CD14-positive monocyte (primary cell): ENCODE results near the gene TMEM114. TPM values are rescaled to one million over a fixed set of nuclear protein-coding genes. Genes with fewer than 3 reads are reported as not detected.

Experiments used
- DNase-seq, 3 donors: peaks; one replicate each; pipeline ENCODE4 v3.0.0-alpha.2; 2011 to 2022
- H2AFZ ChIP-seq: 2 replicates; pipeline ENCODE4 v1.6.0; 2012; ENCODE audit warnings: mild to moderate bottlenecking, low read depth, low read length, inconsistent platforms; ENCODE audit not compliant: insufficient read depth, poor library complexity, severe bottlenecking
- H3K27ac ChIP-seq, 2 donors: 1 replicate in 1 of 2; 2 replicates in 1 of 2; pipeline ENCODE4 v1.5.1; 2012 to 2013; ENCODE audit warnings: low read length in 2 of 2, control low read depth in 1 of 2, inconsistent platforms in 1 of 2, low read depth in 1 of 2, mild to moderate bottlenecking in 1 of 2
- H3K27me3 ChIP-seq, 2 donors: one replicate each; pipeline versions ENCODE4 v1.6.0 to v1.6.1; 2011 to 2013; ENCODE audit warnings: low read length in 2 of 2; ENCODE audit not compliant: control insufficient read depth in 2 of 2, insufficient read depth in 2 of 2
- H3K36me3 ChIP-seq, 2 donors: replicated peaks in 1 of 2; 1 replicate in 1 of 2; 2 replicates in 1 of 2; pipeline versions ENCODE4 v1.5.1 to v1.6.1; 2012 to 2013; ENCODE audit warnings: low read length in 2 of 2, control low read depth in 1 of 2, inconsistent platforms in 1 of 2, mild to moderate bottlenecking in 1 of 2; ENCODE audit not compliant: insufficient read depth in 2 of 2, control insufficient read depth in 1 of 2
- H3K4me1 ChIP-seq, 2 donors: 1 replicate in 1 of 2; 2 replicates in 1 of 2; pipeline versions ENCODE4 v1.5.1 to v1.6.1; 2012 to 2013; ENCODE audit warnings: low read length in 2 of 2, control low read depth in 1 of 2, inconsistent platforms in 1 of 2, mild to moderate bottlenecking in 1 of 2, moderate library complexity in 1 of 2; ENCODE audit not compliant: insufficient read depth in 2 of 2, control insufficient read depth in 1 of 2
- H3K4me2 ChIP-seq: replicated peaks from 2 replicates; pipeline ENCODE3; 2012; ENCODE audit warnings: low read length, moderate library complexity, mild to moderate bottlenecking; ENCODE audit not compliant: poor library complexity, severe bottlenecking; ENCODE audit errors: extremely low read depth
- H3K4me3 ChIP-seq, 3 experiments: fragments of 200-600 bp in 1 of 3; sonication (generic) in 1 of 3; replicated peaks in 1 of 3; 1 replicate in 2 of 3; 2 replicates in 1 of 3; pipeline ENCODE4 v1.5.1; 2011 to 2013; ENCODE audit warnings: low read length in 3 of 3, mild to moderate bottlenecking in 3 of 3, control low read depth in 2 of 3, low read depth in 2 of 3, inconsistent platforms in 1 of 3, moderate library complexity in 1 of 3
- H3K79me2 ChIP-seq: 2 replicates; pipeline ENCODE4 v1.6.0; 2012; ENCODE audit warnings: mild to moderate bottlenecking, control low read depth, inconsistent platforms, low read length, moderate library complexity; ENCODE audit not compliant: insufficient read depth
- H3K9ac ChIP-seq: 2 replicates; pipeline ENCODE4 v1.6.0; 2017; ENCODE audit warnings: low read length, mild to moderate bottlenecking; ENCODE audit not compliant: insufficient read depth, poor library complexity, severe bottlenecking
- H3K9me3 ChIP-seq, 2 donors: replicated peaks in 1 of 2; 1 replicate in 1 of 2; 2 replicates in 1 of 2; pipeline versions ENCODE4 v1.5.1 to v1.6.1; 2012 to 2013; ENCODE audit warnings: low read length in 2 of 2, control low read depth in 1 of 2; ENCODE audit not compliant: control insufficient read depth in 1 of 2, insufficient read depth in 1 of 2
- H4K20me1 ChIP-seq: 2 replicates; pipeline ENCODE4 v1.6.0; 2012; ENCODE audit warnings: mild to moderate bottlenecking, low read length, control low read depth, moderate library complexity; ENCODE audit not compliant: insufficient read depth
- H3K27ac Mint-ChIP-seq, 7 donors: one replicate each; pipeline ENCODE4 v1.8.0; 2020; ENCODE audit warnings: mild to moderate bottlenecking in 7 of 7, mixed read lengths in 7 of 7, moderate library complexity in 6 of 7, inconsistent platforms in 2 of 7
- H3K27me3 Mint-ChIP-seq, 3 donors: one replicate each; pipeline ENCODE4 v1.8.0; 2021 to 2022; ENCODE audit warnings: low read depth in 3 of 3, mild to moderate bottlenecking in 3 of 3, mixed read lengths in 3 of 3, moderate library complexity in 3 of 3, inconsistent platforms in 1 of 3
- H3K36me3 Mint-ChIP-seq, 2 donors: one replicate each; pipeline ENCODE4 v1.8.0; 2020; ENCODE audit warnings: mixed read lengths in 2 of 2, inconsistent platforms in 1 of 2, mild to moderate bottlenecking in 1 of 2
- H3K4me1 Mint-ChIP-seq: one replicate; pipeline ENCODE4 v1.8.0; 2020; ENCODE audit warnings: mild to moderate bottlenecking, mixed read lengths
- H3K4me3 Mint-ChIP-seq, 2 donors: one replicate each; pipeline ENCODE4 v1.8.0; 2020; ENCODE audit warnings: mild to moderate bottlenecking in 2 of 2, mixed read lengths in 2 of 2, moderate library complexity in 1 of 2
- H3K9me3 Mint-ChIP-seq, 7 donors: one replicate each; pipeline ENCODE4 v1.8.0; 2020 to 2022; ENCODE audit warnings: mixed read lengths in 7 of 7, mild to moderate bottlenecking in 6 of 7, moderate library complexity in 6 of 7, inconsistent platforms in 2 of 7
- WGBS: methylation state at CpG from one replicate; pipeline ENCODE4 v1.1.5; 2013; ENCODE audit warnings: missing lambda C conversion rate; ENCODE audit not compliant: insufficient coverage; 5-methylcytosine and 5-hydroxymethylcytosine counted together
- intact Hi-C, 2 donors: fragments of 100-400 bp; cut with micrococcal nuclease; formaldehyde crosslinking; loops; one replicate each; pipeline versions ENCODE4 v1.15.0 to v1.15.1; 2023
- polyA plus RNA-seq, 3 donors: library from polyadenylated mRNA; depleted of rRNA in 1 of 3; unstranded in 2 of 3; stranded (reverse) in 1 of 3; fragments of 300-500 nt in 2 of 3; fragments of >200 nt in 1 of 3; fragmentation: Illumina TruSeq in 2 of 3; gene quantifications; 1 replicate in 2 of 3; 2 replicates in 1 of 3; pipeline ENCODE4 v1.2.3, GENCODE V29; 2012 to 2021
- TF ChIP-seq, protein P1 (sequence below): fragments of 200-600 bp; IDR thresholded peaks from one replicate; pipeline ENCODE4 v1.8.0; 2022; ENCODE audit warnings: antibody characterized with exemption, mild to moderate bottlenecking

The TMEM114 gene
- polyA plus RNA-seq, 3 donors: not detected

DNA sequence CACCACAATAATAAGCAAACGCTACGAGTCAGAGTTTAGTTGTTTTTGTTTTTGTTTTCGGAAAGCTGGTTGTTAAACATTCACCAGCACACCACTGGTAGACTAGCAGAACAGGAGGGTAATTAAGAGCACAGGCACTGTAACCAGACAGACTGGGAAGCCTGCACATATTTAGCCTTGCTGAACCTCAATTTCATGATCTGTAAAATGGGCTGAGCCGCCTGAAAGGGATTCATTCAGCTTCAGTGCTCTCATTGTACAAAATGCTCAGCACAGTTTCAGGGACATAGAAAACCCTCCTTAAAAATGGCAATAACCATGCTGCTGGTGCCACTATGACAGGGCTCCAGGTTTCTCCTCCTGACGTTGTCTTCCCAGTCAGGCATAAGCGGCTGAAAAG, 66.4 kb downstream of the TMEM114 start:
- Histone ChIP-seq H3K4me1 (no peaks in the 10 kb centered on the region), H2AFZ (no peak overlapping the region), H3K79me2 (no peaks in the 10 kb centered on the region), H3K36me3 (no peaks in the 10 kb centered on the region), H3K9me3 (no peaks in the 10 kb centered on the region), H3K27me3 (no peaks in the 10 kb centered on the region), H3K27ac (no peak overlapping the region), H3K9ac (no peak overlapping the region), H4K20me1 (no peaks in the 10 kb centered on the region), H3K4me3 (no peak overlapping the region), H3K4me2 (no peak overlapping the region)
- Mint-ChIP-seq H3K27ac (no peak overlapping the region), H3K27me3 (peaks cover 3 to 6% (median 4%) of the 10 kb centered on the region in 3 donors), H3K36me3 (no peaks in the 10 kb centered on the region), H3K4me1 (no peaks in the 10 kb centered on the region), H3K9me3 (peaks cover 0 to 4% (median 1%) of the 10 kb centered on the region in 7 donors), H3K4me3 (no peak overlapping the region)
- TF ChIP-seq, protein P1, sequence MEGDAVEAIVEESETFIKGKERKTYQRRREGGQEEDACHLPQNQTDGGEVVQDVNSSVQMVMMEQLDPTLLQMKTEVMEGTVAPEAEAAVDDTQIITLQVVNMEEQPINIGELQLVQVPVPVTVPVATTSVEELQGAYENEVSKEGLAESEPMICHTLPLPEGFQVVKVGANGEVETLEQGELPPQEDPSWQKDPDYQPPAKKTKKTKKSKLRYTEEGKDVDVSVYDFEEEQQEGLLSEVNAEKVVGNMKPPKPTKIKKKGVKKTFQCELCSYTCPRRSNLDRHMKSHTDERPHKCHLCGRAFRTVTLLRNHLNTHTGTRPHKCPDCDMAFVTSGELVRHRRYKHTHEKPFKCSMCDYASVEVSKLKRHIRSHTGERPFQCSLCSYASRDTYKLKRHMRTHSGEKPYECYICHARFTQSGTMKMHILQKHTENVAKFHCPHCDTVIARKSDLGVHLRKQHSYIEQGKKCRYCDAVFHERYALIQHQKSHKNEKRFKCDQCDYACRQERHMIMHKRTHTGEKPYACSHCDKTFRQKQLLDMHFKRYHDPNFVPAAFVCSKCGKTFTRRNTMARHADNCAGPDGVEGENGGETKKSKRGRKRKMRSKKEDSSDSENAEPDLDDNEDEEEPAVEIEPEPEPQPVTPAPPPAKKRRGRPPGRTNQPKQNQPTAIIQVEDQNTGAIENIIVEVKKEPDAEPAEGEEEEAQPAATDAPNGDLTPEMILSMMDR: no peak
- WGBS: no CpG with 5 or more reads among the region's 6 CpGs
- no peak for DNase-seq
- intact Hi-C loops: no loop called here

DNA sequence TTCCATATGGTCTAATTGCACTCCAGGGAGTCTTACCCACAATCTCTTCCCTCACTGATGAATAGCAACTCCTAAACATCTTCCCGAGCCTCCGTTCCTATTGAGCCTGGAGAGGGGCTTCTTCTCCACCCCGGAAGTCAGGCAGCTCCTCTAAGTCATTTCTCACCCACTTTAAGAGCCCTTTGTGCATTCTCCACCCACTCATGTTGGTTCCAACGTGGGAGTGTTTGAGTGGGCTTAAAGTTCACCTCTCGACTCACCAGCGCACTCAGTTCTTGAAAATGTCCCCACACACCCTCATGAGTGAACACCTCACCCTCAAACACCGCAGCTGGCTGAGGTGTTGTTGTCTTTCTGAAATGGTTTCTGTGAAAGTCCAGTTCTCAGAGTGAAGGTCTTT, 67.6 kb downstream of the TMEM114 start:
- WGBS: no CpG with 5 or more reads among the region's 7 CpGs
- H3K27me3 ChIP-seq: no peaks in the 10 kb centered on the region
- no peaks in the 10 kb centered on the region for H3K9me3 ChIP-seq
- no peak overlapping the region for H3K4me3 ChIP-seq
- no peaks in the 10 kb centered on the region for H3K79me2 ChIP-seq
- Mint-ChIP-seq H3K27ac (no peak overlapping the region), H3K4me3 (no peak overlapping the region), H3K9me3 (peaks cover 0 to 4% (median under 1%) of the 10 kb centered on the region in 7 donors), H3K4me1 (no peaks in the 10 kb centered on the region), H3K27me3 (peaks cover 3 to 5% (median 4%) of the 10 kb centered on the region in 3 donors), H3K36me3 (no peaks in the 10 kb centered on the region)
- TF ChIP-seq, protein P1: no peak
- H3K4me1 ChIP-seq: no peaks in the 10 kb centered on the region
- no peaks in the 10 kb centered on the region for H3K36me3 ChIP-seq
- H4K20me1 ChIP-seq: no peaks in the 10 kb centered on the region
- intact Hi-C loops: no loop called here
- H2AFZ ChIP-seq: no peak overlapping the region
- no peak overlapping the region for H3K4me2 ChIP-seq
- no peak for DNase-seq
- H3K9ac ChIP-seq: no peak overlapping the region
- no peak overlapping the region for H3K27ac ChIP-seq
